Lower leg skin (tissue), 3 donors: Measurements from ENCODE around the gene DEPDC1B.

Experiments
- POLR2A ChIP-seq, 2 donors: fragments of 450-650 bp; IDR thresholded peaks; one replicate each; pipeline ENCODE4 v1.6.1; 2016 to 2017; ENCODE audit warnings: antibody characterized with exemption in 2 of 2, mild to moderate bottlenecking in 1 of 2, moderate library complexity in 1 of 2
- TF ChIP-seq, protein P1 (sequence below), 3 donors: fragments of 450-650 bp; IDR thresholded peaks; one replicate each; pipeline ENCODE4 v1.5.1; 2016; ENCODE audit warnings: antibody characterized with exemption in 3 of 3, mild to moderate bottlenecking in 3 of 3, moderate library complexity in 2 of 3

DNA sequence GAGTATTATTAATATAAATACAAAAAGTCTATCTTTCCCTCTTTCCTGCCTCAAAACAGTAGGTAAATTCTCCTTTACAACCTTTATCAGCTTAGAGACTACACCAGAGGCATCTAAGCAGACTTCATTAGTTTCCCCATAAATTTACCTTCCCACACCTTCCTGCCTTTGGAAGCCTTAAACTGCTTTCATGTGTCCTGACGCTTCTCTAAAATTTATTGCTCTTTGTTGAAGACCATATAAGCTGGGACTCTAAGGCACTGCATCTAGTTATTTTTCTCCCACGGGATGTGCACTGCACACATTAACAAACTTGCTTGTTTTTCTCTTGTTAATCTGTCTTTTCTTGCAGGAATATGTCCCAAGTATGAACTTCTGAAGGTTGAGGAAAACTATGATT lies 51.8 kb downstream of the DEPDC1B start:
- no peak for TF ChIP-seq POLR2A (IDR thresholded peaks at IDR 0.05)
- TF ChIP-seq, protein P1, sequence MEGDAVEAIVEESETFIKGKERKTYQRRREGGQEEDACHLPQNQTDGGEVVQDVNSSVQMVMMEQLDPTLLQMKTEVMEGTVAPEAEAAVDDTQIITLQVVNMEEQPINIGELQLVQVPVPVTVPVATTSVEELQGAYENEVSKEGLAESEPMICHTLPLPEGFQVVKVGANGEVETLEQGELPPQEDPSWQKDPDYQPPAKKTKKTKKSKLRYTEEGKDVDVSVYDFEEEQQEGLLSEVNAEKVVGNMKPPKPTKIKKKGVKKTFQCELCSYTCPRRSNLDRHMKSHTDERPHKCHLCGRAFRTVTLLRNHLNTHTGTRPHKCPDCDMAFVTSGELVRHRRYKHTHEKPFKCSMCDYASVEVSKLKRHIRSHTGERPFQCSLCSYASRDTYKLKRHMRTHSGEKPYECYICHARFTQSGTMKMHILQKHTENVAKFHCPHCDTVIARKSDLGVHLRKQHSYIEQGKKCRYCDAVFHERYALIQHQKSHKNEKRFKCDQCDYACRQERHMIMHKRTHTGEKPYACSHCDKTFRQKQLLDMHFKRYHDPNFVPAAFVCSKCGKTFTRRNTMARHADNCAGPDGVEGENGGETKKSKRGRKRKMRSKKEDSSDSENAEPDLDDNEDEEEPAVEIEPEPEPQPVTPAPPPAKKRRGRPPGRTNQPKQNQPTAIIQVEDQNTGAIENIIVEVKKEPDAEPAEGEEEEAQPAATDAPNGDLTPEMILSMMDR (IDR thresholded peaks at IDR 0.05), result no peak
